Heart left ventricle (tissue), 16 donors: ENCODE measurements around the gene CHRNG. TPM values are rescaled to one million over a fixed set of nuclear protein-coding genes. Genes with fewer than 3 reads are reported as not detected.

ENCODE experiments used
- ATAC-seq, 4 donors: fragments of 200-7000 bp; cut with Tn5 transposase; one replicate each; pipeline ENCODE4 v1.9.1; 2020 to 2022; ENCODE audit warnings: moderate library complexity in 4 of 4, mild to moderate bottlenecking in 3 of 4, moderate number of reproducible peaks in 1 of 4
- DNase-seq, 5 donors: peaks; one replicate each; pipeline ENCODE4 v3.0.0-alpha.2; 2020
- H3K27ac ChIP-seq, 12 donors: fragments of 200-600 bp; sonication (generic) in 4 of 12; one replicate each; pipeline versions ENCODE4 v1.5.0 to v1.8.0; 2016 to 2022; ENCODE audit warnings: mild to moderate bottlenecking in 2 of 12
- H3K27me3 ChIP-seq, 9 donors: fragments of 200-600 bp; sonication (generic) in 2 of 9; one replicate each; pipeline versions ENCODE4 v1.5.1 to v1.8.0; 2016 to 2022; ENCODE audit warnings: mild to moderate bottlenecking in 3 of 9
- H3K36me3 ChIP-seq, 9 donors: fragments of 200-600 bp; sonication (generic) in 2 of 9; one replicate each; pipeline versions ENCODE4 v1.5.0 to v1.8.0; 2018 to 2022; ENCODE audit warnings: mild to moderate bottlenecking in 2 of 9
- H3K4me1 ChIP-seq, 12 donors: fragments of 200-600 bp; sonication (generic) in 4 of 12; one replicate each; pipeline versions ENCODE4 v1.5.0 to v1.8.0; 2016 to 2022; ENCODE audit warnings: mild to moderate bottlenecking in 3 of 12
- H3K4me3 ChIP-seq, 12 donors: fragments of 200-600 bp; sonication (generic) in 4 of 12; one replicate each; pipeline versions ENCODE4 v1.5.0 to v1.8.0; 2017 to 2022; ENCODE audit warnings: mild to moderate bottlenecking in 9 of 12, moderate library complexity in 4 of 12
- H3K9me3 ChIP-seq, 12 donors: fragments of 200-600 bp; sonication (generic) in 4 of 12; one replicate each; pipeline versions ENCODE4 v1.5.0 to v1.8.0; 2016 to 2022; ENCODE audit warnings: mild to moderate bottlenecking in 1 of 12
- CTCF ChIP-seq, 12 donors: fragments of 200-600 bp; sonication (generic) in 4 of 12; IDR thresholded peaks; one replicate each; pipeline versions ENCODE4 v1.5.0 to v1.8.0; 2018 to 2022; ENCODE audit warnings: antibody characterized with exemption in 12 of 12, mild to moderate bottlenecking in 5 of 12
- POLR2A ChIP-seq, 2 donors: fragments of 450-650 bp; IDR thresholded peaks; one replicate each; pipeline ENCODE4 v1.6.1; 2017; ENCODE audit warnings: antibody characterized with exemption in 2 of 2, mild to moderate bottlenecking in 2 of 2, moderate library complexity in 2 of 2
- WGBS, 4 donors: extraction: QIAGEN DNeasy Blood & Tissue Kit in 2 of 4; methylation state at CpG; one replicate each; pipeline versions ENCODE4 v1.1.5 to v1.1.7; 2013 to 2018; 5-methylcytosine and 5-hydroxymethylcytosine counted together
- intact Hi-C, 10 donors: fragments of 100-400 bp; cut with DNase I; formaldehyde crosslinking; loops; one replicate each; pipeline versions ENCODE4 v1.11.1 to v1.14.2; 2022
- polyA plus RNA-seq, 2 donors: library from polyadenylated mRNA; stranded (reverse); fragments of 200-250 nt; gene quantifications; one replicate each; pipeline ENCODE4 v1.2.3, GENCODE V29; 2013
- total RNA-seq, 9 donors: library from RNA; depleted of rRNA in 2 of 9; stranded (reverse); fragments of >200 nt in 2 of 9; fragmentation: NEBNext Ultra II Directional in 3 of 9; extraction: Animal tissue kit (Norgen Biotek cat#: 25700) in 3 of 9; gene quantifications; one replicate each; pipeline versions ENCODE4 v1.1.0 to v1.2.4, GENCODE V29; 2016 to 2023
- donor health status: ischemic (EF 13 %, LVEDD 7.1; RV severe dilation, severe dysfunction).
- donor health status: healthy with polysubstance abuse.
- donor health status: DM: no; HTN: yes; CAD: no.
- donor health status: DM: no; HTN: no; CAD: no.
- donor health status: ischemic (EF 25% LVEDD 6.9; RV normal size, moderate dysfunction).
- donor health status: ischemic (EF 25% LVEDD 5.7; RV mildly dilated, moderate dysfunction).
- donor health status: healthy.
- donor health status: DM: yes; HTN: yes; CAD: no.
- donor health status: ischemic (EF 35%, LVEDD 5.7; RV mildly dilated, moderate dysfunction).
- donor health status: nonischemic (EF 11% LVEDD 7.7; RV severe dilation, severe dysfunction).
- donor health status: DM: yes; HTN: yes; CAD: no.
- donor health status: PGD.
- donor health status: ischemic (EF 29% LVEDD 5.4; RV normal size, mild dysfunction).
- donor health status: nonischemic (EF 23%, LVEDD 6.1; RV moderate dilation, normal function).

The CHRNG gene
- total and polyA plus RNA-seq, 11 donors = not detected

GRCh38 chr2:232515639-232516038 is 23.9 kb upstream of the CHRNG start:
- 84 to 93% (median 88%) methylated on average over 7 of the region's 7 CpGs for WGBS, 4 donors
- Histone ChIP-seq H3K9me3 (no peaks in the 10 kb centered on the region), H3K36me3 (no peaks in the 10 kb centered on the region), H3K4me3 (no peak overlapping the region), H3K27me3 (peaks cover 0 to 31% (median 5%) of the 10 kb centered on the region in 9 donors), H3K27ac (no peak overlapping the region), H3K4me1 (peaks cover 0 to 3% (median 0%) of the 10 kb centered on the region in 12 donors)
- intact Hi-C loops = loop anchor here in 1 of 10 donors (5.0 kb wide), 1 partner anchor 68 kb away; no protein-coding TSS in a partner anchor
- no peak for ATAC-seq
- DNase-seq = no peak
- TF ChIP-seq POLR2A (IDR thresholded peaks at IDR 0.05) = no peak
- TF ChIP-seq CTCF (IDR thresholded peaks at IDR 0.05) = no peak

- Histone ChIP-seq H3K27ac (no peak overlapping the region), H3K4me3 (no peak overlapping the region), H3K36me3 (no peaks in the 10 kb centered on the region), H3K4me1 (peaks cover 0 to under 1% (median 0%) of the 10 kb centered on the region in 12 donors), H3K27me3 (peaks cover under 1 to 41% (median 13%) of the 10 kb centered on the region in 9 donors), H3K9me3 (no peaks in the 10 kb centered on the region)
- ATAC-seq = no peak
- DNase-seq = no peak
- 78 to 91% (median 86%) methylated on average over 3 of the region's 3 CpGs for WGBS, 4 donors
- TF ChIP-seq CTCF (IDR thresholded peaks at IDR 0.05) = no peak
- no peak for TF ChIP-seq POLR2A (IDR thresholded peaks at IDR 0.05)
- intact Hi-C loops = loop anchor here in 1 of 10 donors (5.0 kb wide), 1 partner anchor 69 kb away; no protein-coding TSS in a partner anchor
Observed at GRCh38 chr2:232516551-232516950, 22.9 kb upstream of the CHRNG start.

- intact Hi-C loops = loop anchor here in 1 of 10 donors (5.0 kb wide), 1 partner anchor 72 kb away; no protein-coding TSS in a partner anchor
- WGBS, 4 donors = 61 to 73% (median 71%) methylated on average over 6 of the region's 6 CpGs
- ATAC-seq = no peak
- no peak overlapping the region for H3K4me3 ChIP-seq
- peaks cover 24 to 53% (median 36%) of the 10 kb centered on the region in 9 donors for H3K27me3 ChIP-seq
- no peaks in the 10 kb centered on the region for H3K36me3 ChIP-seq
- H3K9me3 ChIP-seq = no peaks in the 10 kb centered on the region
- H3K27ac ChIP-seq = no peak overlapping the region
- TF ChIP-seq POLR2A (IDR thresholded peaks at IDR 0.05) (no peak), CTCF (IDR thresholded peaks at IDR 0.05) (no peak)
- DNase-seq = no peak
- peaks cover 0 to 22% (median 11%) of the 10 kb centered on the region in 12 donors for H3K4me1 ChIP-seq
Observed at GRCh38 chr2:232518844-232519243, 20.6 kb upstream of the CHRNG start.

- Histone ChIP-seq H3K27me3 (peaks cover 30 to 63% (median 45%) of the 10 kb centered on the region in 9 donors), H3K4me3 (no peak within 1 kb of the TSS), H3K36me3 (no peaks in the 10 kb centered on the region), H3K9me3 (no peaks in the 10 kb centered on the region), H3K4me1 (peaks cover 0 to 31% (median 15%) of the 10 kb centered on the region in 12 donors), H3K27ac (no peak within 1 kb of the TSS)
- intact Hi-C loops = loop anchor here (2.0 to 10.0 kb wide), 8 partner anchors 68 to 615 kb away; no protein-coding TSS in a partner anchor
- WGBS, 4 donors = 57 to 60% (median 59%) methylated on average over 15 to 19 of the region's 19 CpGs
- TF ChIP-seq POLR2A (IDR thresholded peaks at IDR 0.05) (no peak), CTCF (IDR thresholded peaks at IDR 0.05) (no peak)
- DNase-seq (no peak), ATAC-seq (no peak)
Observed at GRCh38 chr2:232519581-232520438, 19.7 kb upstream of the CHRNG start, which contains the start of gene PRSS56. TSS of gene PRSS56 (plus strand) at chr2:232520388. CDS start at chr2:232520599, 211 bp downstream.
